EL (cell line): ENCODE results near the gene LENEP.
A peak's percentile ranks its signal among the peaks of the same experiment; 100 is the strongest.

ENCODE experiments used
- DNase-seq: peaks from one replicate; pipeline ENCODE4 v3.0.0-alpha.2; 2016

LENEP gene

GRCh38 chr1:154993572-154994268, at the start of gene LENEP:
TSS of gene LENEP (plus strand) at chr1:154993586. CDS start at chr1:154993608, 22 bp downstream.
- no peak for DNase-seq

- DNase-seq: peak; percentile 37
Observed at GRCh38 chr1:154943649-154944400, 49.6 kb upstream of the LENEP start.

- no peak for DNase-seq
Observed at GRCh38 chr1:154944401-154945159, 48.8 kb upstream of the LENEP start.

GRCh38 chr1:154945160-154945961, 48.0 kb upstream of the LENEP start:
- DNase-seq: no peak

DNA sequence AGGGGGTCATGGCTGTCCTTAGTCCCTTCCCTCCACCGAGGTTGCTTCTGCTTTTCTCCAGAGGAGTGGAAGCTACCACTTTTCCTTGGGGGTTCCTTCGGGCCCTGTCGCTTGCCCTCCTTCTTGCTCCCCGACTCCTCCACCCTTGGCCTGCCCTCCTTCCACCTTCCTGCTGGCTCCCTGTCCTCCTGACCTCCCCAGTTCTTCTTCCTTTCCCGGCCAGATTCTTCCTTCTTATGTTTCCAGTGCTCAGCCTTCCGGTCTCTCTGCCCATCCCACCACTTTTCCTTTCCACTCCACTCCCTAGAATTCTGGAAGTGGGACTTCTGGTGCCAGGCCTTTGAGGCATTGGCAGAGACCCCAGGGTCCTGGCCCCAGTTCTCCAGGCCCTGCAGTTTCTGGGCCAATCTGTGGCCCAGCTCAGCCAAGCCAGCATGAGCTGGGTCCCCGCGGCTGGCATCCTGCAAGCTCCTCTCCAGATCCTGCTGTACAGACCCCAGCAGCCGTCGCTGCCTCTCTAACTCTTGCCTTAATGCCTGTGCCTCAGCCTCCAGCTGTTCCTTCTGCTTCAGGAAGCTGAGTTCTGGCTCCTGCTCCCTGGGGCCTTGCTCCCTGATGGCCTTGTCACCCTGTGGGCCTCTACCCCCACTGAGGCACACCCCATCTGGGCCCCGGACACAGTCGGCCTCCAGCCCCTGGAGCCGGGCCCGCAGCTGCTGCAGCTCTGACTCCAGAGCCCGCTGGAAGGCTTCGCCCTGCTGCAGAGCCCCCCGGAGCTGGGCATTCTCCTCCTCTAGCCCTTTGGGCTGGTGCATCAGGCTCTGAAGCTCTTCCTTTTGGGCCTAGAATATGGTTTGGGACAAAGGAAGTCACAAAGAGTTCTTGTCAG, 47.2 kb upstream of the LENEP start:
- no peak for DNase-seq

GRCh38 chr1:154948079-154948478, 45.3 kb upstream of the LENEP start:
- DNase-seq: no peak

GRCh38 chr1:154951901-154952657, 41.3 kb upstream of the LENEP start:
- no peak for DNase-seq

DNA sequence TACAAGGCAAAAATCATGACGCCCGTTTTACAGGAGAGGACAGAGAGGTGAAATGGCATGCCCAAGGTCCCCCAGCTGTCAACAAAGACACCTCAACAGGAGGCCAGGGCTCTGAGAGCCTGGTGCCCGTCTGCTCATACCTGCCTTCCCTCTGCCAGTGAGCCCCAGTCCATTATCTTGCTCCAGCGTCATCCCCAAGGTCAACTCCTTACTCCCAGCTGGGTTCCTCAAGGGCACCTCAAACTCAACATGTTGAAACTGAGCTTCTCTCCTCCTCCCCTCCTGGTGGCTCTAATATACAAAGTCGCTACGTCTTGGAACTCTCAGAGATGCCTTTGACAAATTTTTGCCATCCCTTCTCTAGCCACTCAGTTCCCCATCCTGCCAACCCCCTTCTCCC, 40.7 kb upstream of the LENEP start:
- no peak for DNase-seq

DNA sequence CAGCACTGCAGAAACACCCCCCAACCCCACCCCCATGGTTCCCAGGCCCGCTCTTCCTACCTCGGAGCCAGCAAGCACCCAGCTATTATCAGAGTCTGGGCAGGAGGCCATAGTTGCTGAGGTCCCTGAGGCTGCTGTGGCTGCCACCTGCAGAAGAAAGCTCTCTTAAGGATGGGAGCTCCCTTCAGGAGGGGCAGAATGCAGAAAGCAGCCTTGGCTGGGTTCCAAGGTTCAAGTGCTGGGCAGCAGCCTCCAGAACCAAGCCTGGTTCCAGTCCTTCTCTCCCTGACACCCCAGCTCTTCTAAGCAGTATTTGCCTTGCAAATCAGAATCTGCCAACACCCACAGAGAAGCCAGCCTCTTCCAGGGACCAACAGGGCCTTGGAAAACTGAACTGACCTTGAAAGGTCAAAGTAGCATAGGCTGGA, 39.8 kb upstream of the LENEP start:
- DNase-seq: no peak

DNA sequence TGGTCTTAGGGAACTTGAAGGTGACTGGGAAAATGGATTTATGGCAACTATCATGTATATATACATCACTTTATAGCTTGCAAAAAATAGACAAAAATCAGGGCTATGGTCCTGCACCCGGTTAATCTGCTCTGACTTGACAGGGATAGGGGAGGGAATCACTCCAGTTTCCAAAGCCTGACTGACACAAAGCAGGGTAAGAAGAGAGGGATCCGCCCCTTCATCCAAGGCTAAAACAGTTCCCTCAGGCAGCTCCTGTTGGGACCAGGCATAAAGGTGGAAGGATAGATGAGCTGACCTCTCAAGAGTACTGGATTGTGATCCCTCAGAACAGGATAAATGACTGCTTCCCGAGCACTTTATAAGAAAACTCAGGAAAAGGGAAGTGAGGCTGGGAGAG, 38.8 kb upstream of the LENEP start:
- no peak for DNase-seq

- DNase-seq: peak; percentile 41
Observed at GRCh38 chr1:154955039-154955717, 38.2 kb upstream of the LENEP start.

GRCh38 chr1:154955718-154956543, 37.5 kb upstream of the LENEP start, which contains the start of gene PBXIP1:
TSS of gene PBXIP1 (minus strand) at chr1:154956099. CDS start at chr1:154953721, 2,378 bp downstream.
- DNase-seq: peak; percentile 90

DNA sequence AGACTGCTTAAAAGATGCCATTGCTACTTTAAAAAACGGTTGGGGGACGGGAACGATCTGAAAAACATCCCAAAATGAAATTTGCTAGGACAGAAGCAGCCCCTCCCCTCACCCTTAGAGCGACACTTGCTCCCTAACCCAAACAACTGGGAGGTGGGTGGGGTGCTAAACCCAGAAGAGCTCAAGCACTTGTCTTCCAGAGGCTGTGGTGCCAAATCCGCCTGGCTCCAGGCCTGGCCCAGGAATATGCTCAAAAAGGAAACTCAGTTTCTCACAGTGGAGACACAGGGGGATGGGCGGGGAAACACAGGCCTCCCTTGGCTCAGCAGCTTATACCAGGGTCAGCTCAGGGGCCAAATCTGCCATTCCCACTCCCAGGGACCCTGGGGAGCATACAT, 36.8 kb upstream of the LENEP start:
- DNase-seq: no peak

- DNase-seq: no peak
Observed at GRCh38 chr1:154957091-154957657, 36.2 kb upstream of the LENEP start.

- DNase-seq: no peak
Observed at GRCh38 chr1:154958036-154958435, 35.4 kb upstream of the LENEP start.

GRCh38 chr1:154958681-154959425, 34.5 kb upstream of the LENEP start:
- no peak for DNase-seq

GRCh38 chr1:154959426-154959780, 34.0 kb upstream of the LENEP start:
- no peak for DNase-seq

GRCh38 chr1:154960446-154961136, 32.8 kb upstream of the LENEP start:
- DNase-seq: no peak
